Transverse colon (tissue), 4 donors: ENCODE results near the gene BMAL2.

ENCODE experiments used
- POLR2AphosphoS5 ChIP-seq, 3 donors: sonication (generic); formaldehyde crosslinking; IDR thresholded peaks; one replicate each; pipeline ENCODE4 v1.6.1; 2016; ENCODE audit warnings: antibody characterized with exemption in 3 of 3
- TF ChIP-seq, protein P1 (sequence below), 5 experiments: fragments of 200-600 bp in 3 of 5; fragments of 450-650 bp in 2 of 5; sonication (generic) in 3 of 5; IDR thresholded peaks; 1 replicate in 2 of 5; 2 replicates in 3 of 5; pipeline ENCODE4 v1.5.1; 2016 to 2017; ENCODE audit warnings: antibody characterized with exemption in 5 of 5, inconsistent platforms in 3 of 5, mild to moderate bottlenecking in 2 of 5, moderate library complexity in 1 of 5

- TF ChIP-seq, protein P1, sequence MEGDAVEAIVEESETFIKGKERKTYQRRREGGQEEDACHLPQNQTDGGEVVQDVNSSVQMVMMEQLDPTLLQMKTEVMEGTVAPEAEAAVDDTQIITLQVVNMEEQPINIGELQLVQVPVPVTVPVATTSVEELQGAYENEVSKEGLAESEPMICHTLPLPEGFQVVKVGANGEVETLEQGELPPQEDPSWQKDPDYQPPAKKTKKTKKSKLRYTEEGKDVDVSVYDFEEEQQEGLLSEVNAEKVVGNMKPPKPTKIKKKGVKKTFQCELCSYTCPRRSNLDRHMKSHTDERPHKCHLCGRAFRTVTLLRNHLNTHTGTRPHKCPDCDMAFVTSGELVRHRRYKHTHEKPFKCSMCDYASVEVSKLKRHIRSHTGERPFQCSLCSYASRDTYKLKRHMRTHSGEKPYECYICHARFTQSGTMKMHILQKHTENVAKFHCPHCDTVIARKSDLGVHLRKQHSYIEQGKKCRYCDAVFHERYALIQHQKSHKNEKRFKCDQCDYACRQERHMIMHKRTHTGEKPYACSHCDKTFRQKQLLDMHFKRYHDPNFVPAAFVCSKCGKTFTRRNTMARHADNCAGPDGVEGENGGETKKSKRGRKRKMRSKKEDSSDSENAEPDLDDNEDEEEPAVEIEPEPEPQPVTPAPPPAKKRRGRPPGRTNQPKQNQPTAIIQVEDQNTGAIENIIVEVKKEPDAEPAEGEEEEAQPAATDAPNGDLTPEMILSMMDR (IDR thresholded peaks at IDR 0.05), result no peak
- TF ChIP-seq POLR2AphosphoS5 (IDR thresholded peaks at IDR 0.05), result no peak
Measured at GRCh38 chr12:27336282-27336653, 3.6 kb downstream of the BMAL2 start.
